Cardiac muscle cell (in vitro differentiated cells and primary cell): ENCODE results near the gene EGLN1. TPM values are rescaled to one million over a fixed set of nuclear protein-coding genes. Genes with fewer than 3 reads are reported as not detected.

ENCODE experiments used
- DNase-seq, 2 donors: peaks; one replicate each; pipeline versions ENCODE4 v3.0.0 to v3.0.0-alpha.2; 2010 to 2017; ENCODE audit warnings: low read depth in 1 of 2, low spot score in 1 of 2
- H3K27ac ChIP-seq: fragments of 200-600 bp; sonication (generic); 2 replicates; pipeline ENCODE4 v1.5.1; 2016
- H3K27me3 ChIP-seq: fragments of 200-600 bp; sonication (generic); 2 replicates; pipeline ENCODE4 v1.6.0; 2016; ENCODE audit warnings: control low read depth
- H3K36me3 ChIP-seq: fragments of 200-600 bp; sonication (generic); 2 replicates; pipeline ENCODE4 v1.5.1; 2016; ENCODE audit warnings: control low read depth
- H3K4me1 ChIP-seq: fragments of 200-600 bp; sonication (generic); 2 replicates; pipeline ENCODE4 v1.8.1; 2017; ENCODE audit warnings: low read depth, mild to moderate bottlenecking, mixed run types
- H3K4me3 ChIP-seq: fragments of 200-600 bp; sonication (generic); 2 replicates; pipeline ENCODE4 v1.5.1; 2016; ENCODE audit warnings: mild to moderate bottlenecking
- H3K9me3 ChIP-seq: fragments of 200-600 bp; sonication (generic); 2 replicates; pipeline ENCODE4 v1.5.1; 2017; ENCODE audit warnings: low read depth, mild to moderate bottlenecking, control low read depth
- polyA plus RNA-seq: library from polyadenylated mRNA; unstranded; fragments of >200 nt; fragmentation: Nextera tagmentation; extraction: Ambion mirVana; gene quantifications from 2 replicates; pipeline ENCODE4 v1.2.1, GENCODE V29; 2016
- total RNA-seq: library from RNA; depleted of rRNA; stranded (reverse); fragments of >200 nt; gene quantifications from 2 replicates; pipeline ENCODE4 v1.2.3, GENCODE V29; 2016
- TF ChIP-seq, protein P1 (sequence below): IDR thresholded peaks from 2 replicates; pipeline ENCODE4 v1.5.1; 2012; ENCODE audit warnings: low read depth, mild to moderate bottlenecking, low read length

EGLN1 gene
- total and polyA plus RNA-seq, 2 experiments from 2014 or later: 54.0 to 67.6 TPM

DNA sequence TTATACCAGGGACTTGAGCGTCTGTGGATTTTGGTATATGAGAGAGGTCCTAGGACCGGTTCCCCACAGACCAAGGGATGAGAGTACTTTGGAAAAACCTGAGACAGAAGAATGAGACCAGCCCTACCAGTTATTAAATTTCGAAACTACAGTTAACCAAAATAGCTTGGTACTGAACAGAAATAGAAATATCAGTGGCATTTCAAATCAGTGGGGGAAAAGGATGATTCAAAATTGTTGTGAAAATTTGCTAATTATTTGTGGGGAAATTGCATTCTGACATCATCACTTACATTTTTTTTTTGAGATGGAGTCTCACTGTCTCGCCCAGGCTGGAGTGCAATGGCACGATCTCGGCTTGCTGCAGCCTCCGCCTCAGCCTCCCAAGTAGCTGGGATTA lies 92.6 kb downstream of the EGLN1 start:
- H3K27ac ChIP-seq: no peak overlapping the region
- no peaks in the 10 kb centered on the region for H3K9me3 ChIP-seq
- peaks cover 16% of the 10 kb centered on the region for H3K4me1 ChIP-seq
- no peak overlapping the region for H3K4me3 ChIP-seq
- TF ChIP-seq, protein P1, sequence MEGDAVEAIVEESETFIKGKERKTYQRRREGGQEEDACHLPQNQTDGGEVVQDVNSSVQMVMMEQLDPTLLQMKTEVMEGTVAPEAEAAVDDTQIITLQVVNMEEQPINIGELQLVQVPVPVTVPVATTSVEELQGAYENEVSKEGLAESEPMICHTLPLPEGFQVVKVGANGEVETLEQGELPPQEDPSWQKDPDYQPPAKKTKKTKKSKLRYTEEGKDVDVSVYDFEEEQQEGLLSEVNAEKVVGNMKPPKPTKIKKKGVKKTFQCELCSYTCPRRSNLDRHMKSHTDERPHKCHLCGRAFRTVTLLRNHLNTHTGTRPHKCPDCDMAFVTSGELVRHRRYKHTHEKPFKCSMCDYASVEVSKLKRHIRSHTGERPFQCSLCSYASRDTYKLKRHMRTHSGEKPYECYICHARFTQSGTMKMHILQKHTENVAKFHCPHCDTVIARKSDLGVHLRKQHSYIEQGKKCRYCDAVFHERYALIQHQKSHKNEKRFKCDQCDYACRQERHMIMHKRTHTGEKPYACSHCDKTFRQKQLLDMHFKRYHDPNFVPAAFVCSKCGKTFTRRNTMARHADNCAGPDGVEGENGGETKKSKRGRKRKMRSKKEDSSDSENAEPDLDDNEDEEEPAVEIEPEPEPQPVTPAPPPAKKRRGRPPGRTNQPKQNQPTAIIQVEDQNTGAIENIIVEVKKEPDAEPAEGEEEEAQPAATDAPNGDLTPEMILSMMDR: no peak
- no peaks in the 10 kb centered on the region for H3K36me3 ChIP-seq
- no peak for DNase-seq
- no peaks in the 10 kb centered on the region for H3K27me3 ChIP-seq

DNA sequence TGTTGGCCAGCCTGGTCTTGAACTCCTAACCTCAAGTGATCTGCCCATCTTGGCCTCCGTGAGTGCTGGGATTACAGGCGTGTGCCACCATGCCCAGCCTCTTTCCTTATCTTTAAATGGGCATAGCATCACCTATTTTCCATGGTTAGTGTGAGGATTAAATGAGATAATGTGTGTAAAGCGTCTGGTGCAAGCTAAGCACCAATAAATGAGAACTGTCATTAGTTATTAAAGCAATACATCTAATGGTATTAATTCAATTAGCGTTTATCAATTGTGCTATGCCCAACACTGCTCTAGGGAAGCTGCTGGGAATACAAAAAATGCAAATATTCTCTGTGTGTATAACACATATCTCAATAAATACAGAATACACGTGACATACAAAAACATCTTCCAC lies 94.5 kb downstream of the EGLN1 start:
- Histone ChIP-seq H3K36me3 (no peaks in the 10 kb centered on the region), H3K4me3 (no peak overlapping the region), H3K27ac (no peak overlapping the region), H3K4me1 (no peaks in the 10 kb centered on the region), H3K9me3 (no peaks in the 10 kb centered on the region), H3K27me3 (no peaks in the 10 kb centered on the region)
- TF ChIP-seq, protein P1: no peak
- no peak for DNase-seq

GRCh38 chr1:231326248-231326647 lies 95.8 kb downstream of the EGLN1 start:
- no peak overlapping the region for H3K4me3 ChIP-seq
- no peaks in the 10 kb centered on the region for H3K27me3 ChIP-seq
- TF ChIP-seq, protein P1: no peak
- DNase-seq: no peak
- H3K27ac ChIP-seq: no peak overlapping the region
- H3K4me1 ChIP-seq: no peaks in the 10 kb centered on the region
- H3K9me3 ChIP-seq: no peaks in the 10 kb centered on the region
- no peaks in the 10 kb centered on the region for H3K36me3 ChIP-seq

DNA sequence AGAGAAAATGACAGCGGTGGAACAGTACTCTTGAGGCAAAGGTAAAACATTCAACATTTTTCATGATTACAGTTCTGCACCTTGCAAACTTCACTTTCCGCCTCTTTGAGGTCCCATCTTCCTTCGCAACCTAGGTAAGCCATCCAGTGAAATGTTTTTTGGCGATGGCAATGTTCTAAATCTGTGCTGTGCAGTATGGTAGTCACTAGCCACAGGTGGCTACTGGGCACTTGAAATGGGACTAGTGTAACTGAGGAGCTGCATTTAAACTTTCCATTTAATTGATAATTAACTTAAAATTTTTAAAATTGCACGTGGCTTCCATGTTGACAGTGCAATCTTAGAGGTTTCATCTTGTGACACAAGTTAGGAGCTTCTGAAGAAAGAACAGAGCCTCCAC lies 97.4 kb downstream of the EGLN1 start:
- H3K4me1 ChIP-seq: no peaks in the 10 kb centered on the region
- no peak overlapping the region for H3K27ac ChIP-seq
- H3K36me3 ChIP-seq: no peaks in the 10 kb centered on the region
- no peaks in the 10 kb centered on the region for H3K27me3 ChIP-seq
- no peak for DNase-seq
- TF ChIP-seq, protein P1: no peak
- no peaks in the 10 kb centered on the region for H3K9me3 ChIP-seq
- H3K4me3 ChIP-seq: no peak overlapping the region

- TF ChIP-seq, protein P1: peak; percentile 10
- no peaks in the 10 kb centered on the region for H3K9me3 ChIP-seq
- no peak for DNase-seq
- no peak overlapping the region for H3K27ac ChIP-seq
- H3K4me3 ChIP-seq: no peak overlapping the region
- H3K36me3 ChIP-seq: no peaks in the 10 kb centered on the region
- no peaks in the 10 kb centered on the region for H3K27me3 ChIP-seq
- no peaks in the 10 kb centered on the region for H3K4me1 ChIP-seq
Measured at GRCh38 chr1:231322880-231323530, 99.1 kb downstream of the EGLN1 start.

DNA sequence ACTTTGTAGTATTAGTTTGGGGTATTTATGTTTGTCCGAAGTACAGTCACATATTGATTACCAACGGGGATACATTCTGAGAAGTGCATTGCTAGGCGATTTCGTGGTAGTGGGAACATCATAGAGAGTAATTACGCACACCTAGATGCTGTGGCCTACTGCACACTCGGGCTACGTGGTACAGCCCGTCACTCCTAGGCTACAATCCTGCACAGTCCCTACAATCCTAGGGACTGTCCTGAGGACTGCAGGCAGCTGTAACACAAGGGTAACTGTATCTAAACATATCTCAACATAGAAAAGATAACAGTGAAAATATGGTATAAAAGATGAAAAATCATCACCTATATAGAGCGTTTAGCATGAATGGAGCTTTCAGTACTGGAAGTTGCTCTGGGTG lies 103.0 kb downstream of the EGLN1 start:
- Histone ChIP-seq H3K27me3 (no peaks in the 10 kb centered on the region), H3K4me1 (no peaks in the 10 kb centered on the region), H3K9me3 (no peaks in the 10 kb centered on the region), H3K36me3 (no peaks in the 10 kb centered on the region), H3K4me3 (no peak overlapping the region), H3K27ac (no peak overlapping the region)
- DNase-seq: no peak
- TF ChIP-seq, protein P1: no peak
